ENCODE results near the gene KRTAP6-2. TPM values are rescaled to one million over a fixed set of nuclear protein-coding genes. Genes with fewer than 3 reads are reported as not detected.

The KRTAP6-2 gene
- total RNA-seq, 1 donor from 2014 or later: not detected

GRCh38 chr21:30638686-30639085, 40.0 kb upstream of the KRTAP6-2 start:
- H3K27me3 ChIP-seq: no peaks in the 10 kb centered on the region
- no peaks in the 10 kb centered on the region for H3K79me2 ChIP-seq (ENCODE audit: low read depth)
- H3K9me3 ChIP-seq (ENCODE audit: low read depth): no peaks in the 10 kb centered on the region
- Mint-ChIP-seq H3K9me3 (no peaks in the 10 kb centered on the region), H3K4me1 (no peaks in the 10 kb centered on the region), H3K27me3 (ENCODE audit: insufficient read depth, low read depth) (peaks cover 2% of the 10 kb centered on the region), H3K27ac (no peak overlapping the region), H3K36me3 (no peaks in the 10 kb centered on the region), H3K4me3 (no peak overlapping the region)
- no peak overlapping the region for H2AFZ ChIP-seq (replicated peaks)
- DNase-seq (ENCODE audit: low spot score): no peak
- no peaks in the 10 kb centered on the region for H3K4me1 ChIP-seq
- no peaks in the 10 kb centered on the region for H3K36me3 ChIP-seq
- no peaks in the 10 kb centered on the region for H4K20me1 ChIP-seq (ENCODE audit: low read depth)
- no peaks in the 10 kb centered on the region for H3F3A ChIP-seq (ENCODE audit: low read depth)
- TF ChIP-seq CTCF (IDR thresholded peaks at IDR 0.05): no peak
- no peak for TF ChIP-seq EZH2 (IDR thresholded peaks at IDR 0.05)
- no peak for TF ChIP-seq EZH2phosphoT487 (IDR thresholded peaks at IDR 0.05)
- no peak overlapping the region for H3K4me2 ChIP-seq
- H3K4me3 ChIP-seq: no peak overlapping the region
- no peak overlapping the region for H3K9ac ChIP-seq
- no peak overlapping the region for H3K27ac ChIP-seq

GRCh38 chr21:30634906-30635305, 36.2 kb upstream of the KRTAP6-2 start, which contains the start of gene KRTAP20-2:
KRTAP20-2 (plus strand) TSS chr21:30635206; CDS start chr21:30635264, 58 bp downstream.
- H3K9ac ChIP-seq: no peak within 1 kb of the TSS
- no peak within 1 kb of the TSS for H2AFZ ChIP-seq (replicated peaks)
- Mint-ChIP-seq H3K27ac (no peak within 1 kb of the TSS), H3K36me3 (no peaks in the 10 kb centered on the region), H3K27me3 (ENCODE audit: insufficient read depth, low read depth) (peaks cover 2% of the 10 kb centered on the region), H3K4me1 (no peaks in the 10 kb centered on the region), H3K9me3 (no peaks in the 10 kb centered on the region), H3K4me3 (no peak within 1 kb of the TSS)
- no peaks in the 10 kb centered on the region for H3F3A ChIP-seq (ENCODE audit: low read depth)
- H3K9me3 ChIP-seq (ENCODE audit: low read depth): no peaks in the 10 kb centered on the region
- TF ChIP-seq EZH2 (IDR thresholded peaks at IDR 0.05) (no peak), EZH2phosphoT487 (IDR thresholded peaks at IDR 0.05) (no peak), CTCF (IDR thresholded peaks at IDR 0.05) (no peak)
- H3K36me3 ChIP-seq: no peaks in the 10 kb centered on the region
- no peak for DNase-seq (ENCODE audit: low spot score)
- H3K4me3 ChIP-seq: no peak within 1 kb of the TSS
- no peak within 1 kb of the TSS for H3K27ac ChIP-seq
- no peaks in the 10 kb centered on the region for H3K4me1 ChIP-seq
- H3K27me3 ChIP-seq: no peaks in the 10 kb centered on the region
- no peaks in the 10 kb centered on the region for H3K79me2 ChIP-seq (ENCODE audit: low read depth)
- H3K4me2 ChIP-seq: no peak within 1 kb of the TSS
- H4K20me1 ChIP-seq (ENCODE audit: low read depth): no peaks in the 10 kb centered on the region

- no peak for TF ChIP-seq EZH2 (IDR thresholded peaks at IDR 0.05)
- TF ChIP-seq EZH2phosphoT487 (IDR thresholded peaks at IDR 0.05): no peak
- TF ChIP-seq CTCF (IDR thresholded peaks at IDR 0.05): no peak
- Mint-ChIP-seq H3K27ac (no peak overlapping the region), H3K36me3 (no peaks in the 10 kb centered on the region), H3K4me3 (no peak overlapping the region), H3K4me1 (no peaks in the 10 kb centered on the region), H3K27me3 (ENCODE audit: insufficient read depth, low read depth) (peaks cover 2% of the 10 kb centered on the region), H3K9me3 (peaks cover 2% of the 10 kb centered on the region)
- no peak overlapping the region for H3K4me2 ChIP-seq
- no peak for DNase-seq (ENCODE audit: low spot score)
- H3K4me3 ChIP-seq: no peak overlapping the region
- no peaks in the 10 kb centered on the region for H3F3A ChIP-seq (ENCODE audit: low read depth)
- no peaks in the 10 kb centered on the region for H3K79me2 ChIP-seq (ENCODE audit: low read depth)
- no peak overlapping the region for H3K9ac ChIP-seq
- no peak overlapping the region for H3K27ac ChIP-seq
- H3K27me3 ChIP-seq: no peaks in the 10 kb centered on the region
- no peak overlapping the region for H2AFZ ChIP-seq (replicated peaks)
- H4K20me1 ChIP-seq (ENCODE audit: low read depth): no peaks in the 10 kb centered on the region
- no peaks in the 10 kb centered on the region for H3K36me3 ChIP-seq
- H3K4me1 ChIP-seq: no peaks in the 10 kb centered on the region
- peaks cover 3% of the 10 kb centered on the region for H3K9me3 ChIP-seq (ENCODE audit: low read depth)
Observed at GRCh38 chr21:30629200-30629599, 30.5 kb upstream of the KRTAP6-2 start.
